Activated CD8-positive, alpha-beta T cell treated with anti-CD3 and anti-CD28 coated beads, Interleukin-2, amount 10 ng/mL, durations not matched to agents 7 days and 5 days (primary cell): ENCODE data around the gene LDAF1. TPM values are rescaled to one million over a fixed set of nuclear protein-coding genes. Genes with fewer than 3 reads are reported as not detected.
"Not testable (repeated sequence)": the region's sequence is repeated elsewhere in the genome, so short reads cannot be mapped to it uniquely, and the experiment has no call there.

Source experiments
- ATAC-seq: fragments of 150-1000 bp; cut with Tn5 transposase; one replicate; pipeline ENCODE4 v1.10.0; 2021; ENCODE audit warnings: moderate library complexity
- CTCF ChIA-PET: fragments of 350-600 bp; sonication (Branson Sonifier 250); formaldehyde crosslinking; loops from one replicate; lab custom pipeline; 2021; ENCODE audit warnings: antibody characterized with exemption; lab: Charles Lee
- POLR2A ChIA-PET: fragments of 350-600 bp; sonication (Branson Sonifier 250); formaldehyde crosslinking; loops from one replicate; lab custom pipeline; 2021; ENCODE audit warnings: antibody characterized with exemption; lab: Charles Lee
- DNase-seq: peaks from one replicate; pipeline ENCODE4 v3.0.0-alpha.2; 2020
- H3K27ac Mint-ChIP-seq: one replicate; pipeline ENCODE4 v1.8.0; 2021; ENCODE audit warnings: mild to moderate bottlenecking, mixed read lengths
- H3K27me3 Mint-ChIP-seq: one replicate; pipeline ENCODE4 v1.8.0; 2021; ENCODE audit warnings: low read depth, mixed read lengths
- H3K36me3 Mint-ChIP-seq: one replicate; pipeline ENCODE4 v1.8.0; 2021; ENCODE audit warnings: low read depth, mixed read lengths
- H3K4me1 Mint-ChIP-seq: one replicate; pipeline ENCODE4 v1.8.0; 2021; ENCODE audit warnings: low read depth, mixed read lengths
- H3K4me3 Mint-ChIP-seq: one replicate; pipeline ENCODE4 v1.8.0; 2021; ENCODE audit warnings: mild to moderate bottlenecking, mixed read lengths
- H3K9me3 Mint-ChIP-seq: one replicate; pipeline ENCODE4 v1.8.0; 2022; ENCODE audit warnings: mixed read lengths; ENCODE audit not compliant: insufficient read depth
- total RNA-seq, 2 experiments: library from RNA; stranded (reverse); gene quantifications; one replicate each; pipeline ENCODE4 v1.2.3, GENCODE V29; 2021

The LDAF1 gene
- total RNA-seq, 2 experiments from 2014 or later = 8.5 to 12.8 TPM

GRCh38 chr16:21152160-21153030, 6.1 kb upstream of the LDAF1 start:
- H3K27me3 Mint-ChIP-seq = peaks cover 21% of the 10 kb centered on the region
- DNase-seq, ATAC-seq, H3K4me3 Mint-ChIP-seq, H3K9me3 Mint-ChIP-seq, CTCF ChIA-PET, H3K4me1 Mint-ChIP-seq, H3K27ac Mint-ChIP-seq, H3K36me3 Mint-ChIP-seq, POLR2A ChIA-PET: not testable (repeated sequence)

GRCh38 chr16:21153124-21153729, 5.2 kb upstream of the LDAF1 start:
- peaks cover 18% of the 10 kb centered on the region for H3K27me3 Mint-ChIP-seq
- H3K9me3 Mint-ChIP-seq, H3K36me3 Mint-ChIP-seq, ATAC-seq, CTCF ChIA-PET, DNase-seq, H3K4me3 Mint-ChIP-seq, H3K4me1 Mint-ChIP-seq, H3K27ac Mint-ChIP-seq, POLR2A ChIA-PET: not testable (repeated sequence)

- peaks cover 20% of the 10 kb centered on the region for H3K4me1 Mint-ChIP-seq
- H3K27ac Mint-ChIP-seq, ATAC-seq, CTCF ChIA-PET, H3K36me3 Mint-ChIP-seq, H3K27me3 Mint-ChIP-seq, POLR2A ChIA-PET, H3K9me3 Mint-ChIP-seq, H3K4me3 Mint-ChIP-seq, DNase-seq: not testable (repeated sequence)
Measured at GRCh38 chr16:21156011-21156410, 2.5 kb upstream of the LDAF1 start.

- H3K4me3 Mint-ChIP-seq = no peak overlapping the region
- POLR2A ChIA-PET = no interaction called here
- H3K36me3 Mint-ChIP-seq = peaks cover 5% of the 10 kb centered on the region
- H3K9me3 Mint-ChIP-seq = no peaks in the 10 kb centered on the region
- H3K27ac Mint-ChIP-seq = no peak overlapping the region
- DNase-seq = no peak
- CTCF ChIA-PET = interaction anchor here (0.8 to 1.8 kb wide), 3 partner anchors 23 to 208 kb away, joined by 3 to 9 read pairs (median 3); no protein-coding TSS in a partner anchor
- ATAC-seq = no peak
- no peaks in the 10 kb centered on the region for H3K27me3 Mint-ChIP-seq
- peaks cover 20% of the 10 kb centered on the region for H3K4me1 Mint-ChIP-seq
Measured at GRCh38 chr16:21156767-21157467, 1.6 kb upstream of the LDAF1 start.

- POLR2A ChIA-PET = no interaction called here
- peak overlapping the region; percentile 80 for H3K4me3 Mint-ChIP-seq
- no peak for DNase-seq
Measured at GRCh38 chr16:21157632-21158031, 842 bp upstream of the LDAF1 start.

GRCh38 chr16:21159281-21159951, 942 bp downstream of the LDAF1 start:
- peaks cover 20% of the 10 kb centered on the region for H3K4me1 Mint-ChIP-seq
- ATAC-seq (no peak), DNase-seq (no peak)
- H3K36me3 Mint-ChIP-seq = peaks cover 17% of the 10 kb centered on the region
- no peaks in the 10 kb centered on the region for H3K27me3 Mint-ChIP-seq
- POLR2A ChIA-PET = no interaction called here
- peak overlapping the region; percentile 65 for H3K27ac Mint-ChIP-seq
- no peaks in the 10 kb centered on the region for H3K9me3 Mint-ChIP-seq
- H3K4me3 Mint-ChIP-seq = peak overlapping the region; percentile 80
- CTCF ChIA-PET = interaction anchor here (0.9 to 1.2 kb wide), 3 partner anchors 9 to 309 kb away, joined by 3 read pairs; no protein-coding TSS in a partner anchor

More at GRCh38 chr16:21157632-21158031, 842 bp upstream of the LDAF1 start:
- CTCF ChIA-PET = interaction anchor here (0.6 to 1.8 kb wide), 2 partner anchors 31 to 145 kb away, joined by 3 to 9 read pairs; no protein-coding TSS in a partner anchor
- H3K36me3 Mint-ChIP-seq = peaks cover 7% of the 10 kb centered on the region
- H3K4me1 Mint-ChIP-seq = peaks cover 20% of the 10 kb centered on the region
- H3K27ac Mint-ChIP-seq = no peak overlapping the region
- H3K27me3 Mint-ChIP-seq = no peaks in the 10 kb centered on the region
- no peaks in the 10 kb centered on the region for H3K9me3 Mint-ChIP-seq
- no peak for ATAC-seq

GRCh38 chr16:21160276-21160675, 1.8 kb downstream of the LDAF1 start:
- H3K36me3 Mint-ChIP-seq = peaks cover 21% of the 10 kb centered on the region
- no peaks in the 10 kb centered on the region for H3K27me3 Mint-ChIP-seq
- ChIA-PET POLR2A (no interaction called here), CTCF (interaction anchor here (1.1 kb wide), 1 partner anchor 386 kb away, joined by 4 read pairs; no protein-coding TSS in a partner anchor)
- ATAC-seq = no peak
- DNase-seq = no peak
- peaks cover 20% of the 10 kb centered on the region for H3K4me1 Mint-ChIP-seq
- H3K9me3 Mint-ChIP-seq = no peaks in the 10 kb centered on the region
- H3K27ac Mint-ChIP-seq = no peak overlapping the region
- H3K4me3 Mint-ChIP-seq = no peak overlapping the region

- POLR2A ChIA-PET = no interaction called here
- Mint-ChIP-seq H3K4me3 (no peak overlapping the region), H3K36me3 (peaks cover 24% of the 10 kb centered on the region), H3K9me3 (no peaks in the 10 kb centered on the region), H3K27ac (no peak overlapping the region), H3K27me3 (no peaks in the 10 kb centered on the region), H3K4me1 (peaks cover 20% of the 10 kb centered on the region)
- DNase-seq = no peak
- no peak for ATAC-seq
- CTCF ChIA-PET = interaction anchor here (1.1 kb wide), 1 partner anchor 387 kb away, joined by 4 read pairs; no protein-coding TSS in a partner anchor
Measured at GRCh38 chr16:21161211-21161610, 2.7 kb downstream of the LDAF1 start.

GRCh38 chr16:21162661-21163151, 4.2 kb downstream of the LDAF1 start:
- peaks cover 24% of the 10 kb centered on the region for H3K36me3 Mint-ChIP-seq
- no peak for ATAC-seq
- H3K9me3 Mint-ChIP-seq = no peaks in the 10 kb centered on the region
- POLR2A ChIA-PET = no interaction called here
- CTCF ChIA-PET = no interaction called here
- H3K4me3 Mint-ChIP-seq = no peak overlapping the region
- H3K27me3 Mint-ChIP-seq = no peaks in the 10 kb centered on the region
- no peak for DNase-seq
- H3K4me1 Mint-ChIP-seq = peaks cover 18% of the 10 kb centered on the region
- H3K27ac Mint-ChIP-seq = no peak overlapping the region

- Mint-ChIP-seq H3K36me3 (peaks cover 24% of the 10 kb centered on the region), H3K9me3 (no peaks in the 10 kb centered on the region), H3K27ac (no peak overlapping the region), H3K4me1 (peaks cover 12% of the 10 kb centered on the region), H3K4me3 (no peak overlapping the region), H3K27me3 (no peaks in the 10 kb centered on the region)
- ChIA-PET CTCF (no interaction called here), POLR2A (no interaction called here)
- ATAC-seq = no peak
- no peak for DNase-seq
Measured at GRCh38 chr16:21163576-21163975, 5.1 kb downstream of the LDAF1 start.

- DNase-seq = no peak
- Mint-ChIP-seq H3K27ac (no peak overlapping the region), H3K36me3 (peaks cover 24% of the 10 kb centered on the region), H3K4me1 (peaks cover 4% of the 10 kb centered on the region), H3K27me3 (no peaks in the 10 kb centered on the region), H3K4me3 (no peak overlapping the region), H3K9me3 (no peaks in the 10 kb centered on the region)
- CTCF ChIA-PET = no interaction called here
- POLR2A ChIA-PET = no interaction called here
- ATAC-seq = no peak
Measured at GRCh38 chr16:21164521-21165168, 6.2 kb downstream of the LDAF1 start.
